SJSA1 (cell line): ENCODE results near the gene FAS. TPM values are rescaled to one million over a fixed set of nuclear protein-coding genes. Genes with fewer than 3 reads are reported as not detected.
"Not testable (repeated sequence)": the region's sequence is repeated elsewhere in the genome, so short reads cannot be mapped to it uniquely, and the experiment has no call there.

Experiments used
- DNase-seq, 2 experiments: peaks; one replicate each; pipeline ENCODE4 v3.0.0-alpha.2; 2015 to 2020; ENCODE audit warnings: low spot score in 2 of 2, low read depth in 1 of 2
- H3K27ac ChIP-seq: fragments of 250-450 bp; sonication (Bioruptor Pico); 2 replicates; pipeline ENCODE4 v1.5.1; 2020; ENCODE audit warnings: mild to moderate bottlenecking, moderate library complexity
- H3K27me3 ChIP-seq: fragments of 250-450 bp; sonication (Bioruptor Pico); replicated peaks from 2 replicates; pipeline ENCODE4 v1.5.1; 2020; ENCODE audit warnings: mild to moderate bottlenecking, moderate library complexity
- H3K36me3 ChIP-seq: fragments of 250-450 bp; sonication (Bioruptor Pico); 2 replicates; pipeline ENCODE4 v1.5.1; 2020; ENCODE audit warnings: mild to moderate bottlenecking
- H3K4me1 ChIP-seq: fragments of 250-450 bp; sonication (Bioruptor Pico); replicated peaks from 2 replicates; pipeline ENCODE4 v1.6.1; 2021; ENCODE audit warnings: mild to moderate bottlenecking
- H3K4me3 ChIP-seq: fragments of 250-450 bp; sonication (Bioruptor Pico); 2 replicates; pipeline ENCODE4 v1.5.1; 2020; ENCODE audit warnings: mild to moderate bottlenecking
- H3K9me3 ChIP-seq: fragments of 250-450 bp; sonication (Bioruptor Pico); replicated peaks from 2 replicates; pipeline ENCODE4 v1.5.1; 2020; ENCODE audit warnings: mild to moderate bottlenecking
- total RNA-seq: library from RNA; depleted of rRNA; stranded (reverse); fragments of >200 nt; shearing (Covaris generic); gene quantifications from 2 replicates; pipeline ENCODE4 v1.2.3, GENCODE V29; 2014

Gene FAS
- total RNA-seq, 1 experiment from 2014 or later, result 20.6 TPM

- H3K9me3 ChIP-seq, H3K4me1 ChIP-seq, DNase-seq, H3K4me3 ChIP-seq, H3K27ac ChIP-seq, H3K27me3 ChIP-seq, H3K36me3 ChIP-seq: not testable (repeated sequence)
These were observed 28.2 kb downstream of the FAS start for GRCh38 chr10:89018700-89019346.

- H3K36me3 ChIP-seq, result peaks cover 9% of the 10 kb centered on the region
- no peaks in the 10 kb centered on the region for H3K27me3 ChIP-seq
- no peak for DNase-seq
- H3K27ac ChIP-seq, result no peak overlapping the region
- H3K4me1 ChIP-seq, result peaks cover 6% of the 10 kb centered on the region; the same call in 1 of the 2 replicates
- H3K9me3 ChIP-seq, result no peaks in the 10 kb centered on the region
- H3K4me3 ChIP-seq, result no peak overlapping the region
These were observed 29.1 kb downstream of the FAS start for GRCh38 chr10:89019569-89020327.

- not testable (repeated sequence) for H3K27ac ChIP-seq, DNase-seq, H3K36me3 ChIP-seq, H3K4me1 ChIP-seq, H3K9me3 ChIP-seq, H3K4me3 ChIP-seq, H3K27me3 ChIP-seq
These were observed 30.9 kb downstream of the FAS start for GRCh38 chr10:89021526-89021925.

- Histone ChIP-seq H3K36me3 (peaks cover 9% of the 10 kb centered on the region), H3K9me3 (no peaks in the 10 kb centered on the region), H3K27ac (no peak overlapping the region), H3K4me3 (no peak overlapping the region), H3K27me3 (no peaks in the 10 kb centered on the region), H3K4me1 (peaks cover 6% of the 10 kb centered on the region; the same call in 1 of the 2 replicates)
- DNase-seq, result no peak
These were observed 32.1 kb downstream of the FAS start for GRCh38 chr10:89022734-89023133.

- no peak overlapping the region for H3K27ac ChIP-seq
- peaks cover 5% of the 10 kb centered on the region; the same call in 1 of the 2 replicates for H3K36me3 ChIP-seq
- no peaks in the 10 kb centered on the region for H3K9me3 ChIP-seq
- no peak overlapping the region for H3K4me3 ChIP-seq
- DNase-seq, result no peak
- peaks cover 10% of the 10 kb centered on the region; the same call in 1 of the 2 replicates for H3K4me1 ChIP-seq
- H3K27me3 ChIP-seq, result no peaks in the 10 kb centered on the region
These were observed 34.9 kb downstream of the FAS start for GRCh38 chr10:89025453-89025852.

GRCh38 chr10:89029181-89029580 is 38.6 kb downstream of the FAS start:
- no peak overlapping the region for H3K4me3 ChIP-seq
- H3K36me3 ChIP-seq, result no peaks in the 10 kb centered on the region
- no peak overlapping the region for H3K27ac ChIP-seq
- no peaks in the 10 kb centered on the region for H3K27me3 ChIP-seq
- H3K9me3 ChIP-seq, result no peaks in the 10 kb centered on the region
- DNase-seq, result no peak
- peaks cover 19% of the 10 kb centered on the region for H3K4me1 ChIP-seq

GRCh38 chr10:89029785-89030437 is 39.3 kb downstream of the FAS start:
- Histone ChIP-seq H3K4me3 (no peak overlapping the region), H3K27ac (no peak overlapping the region), H3K36me3 (no peaks in the 10 kb centered on the region), H3K9me3 (no peaks in the 10 kb centered on the region), H3K4me1 (peaks cover 19% of the 10 kb centered on the region), H3K27me3 (no peaks in the 10 kb centered on the region)
- DNase-seq, result peak; percentile 63 to 72

GRCh38 chr10:89030791-89031190 is 40.2 kb downstream of the FAS start:
- DNase-seq, result no peak
- Histone ChIP-seq H3K27ac (no peak overlapping the region), H3K4me3 (no peak overlapping the region), H3K27me3 (no peaks in the 10 kb centered on the region), H3K36me3 (no peaks in the 10 kb centered on the region), H3K9me3 (no peaks in the 10 kb centered on the region), H3K4me1 (peaks cover 19% of the 10 kb centered on the region)

GRCh38 chr10:89032141-89032891 is 41.7 kb downstream of the FAS start:
- Histone ChIP-seq H3K9me3 (no peaks in the 10 kb centered on the region), H3K27ac (0 out of 2 replicates have a peak overlapping the region, but pooled peaks have one; percentile 12), H3K36me3 (no peaks in the 10 kb centered on the region), H3K4me1 (peaks cover 19% of the 10 kb centered on the region), H3K27me3 (no peaks in the 10 kb centered on the region), H3K4me3 (no peak overlapping the region)
- DNase-seq, result peak; percentile 60 to 61

- Histone ChIP-seq H3K4me3 (no peak overlapping the region), H3K36me3 (no peaks in the 10 kb centered on the region), H3K4me1 (peaks cover 14% of the 10 kb centered on the region), H3K27me3 (no peaks in the 10 kb centered on the region), H3K9me3 (no peaks in the 10 kb centered on the region), H3K27ac (no peak overlapping the region)
- no peak for DNase-seq
These were observed 44.9 kb downstream of the FAS start for GRCh38 chr10:89035461-89035860.

GRCh38 chr10:89037096-89037495 is 46.5 kb downstream of the FAS start:
- H3K27me3 ChIP-seq, result no peaks in the 10 kb centered on the region
- H3K4me1 ChIP-seq, result peaks cover 10% of the 10 kb centered on the region
- no peaks in the 10 kb centered on the region for H3K36me3 ChIP-seq

GRCh38 chr10:89042562-89042961 is 52.0 kb downstream of the FAS start:
- H3K36me3 ChIP-seq, result no peaks in the 10 kb centered on the region
- H3K4me3 ChIP-seq, result no peak overlapping the region
- H3K9me3 ChIP-seq, result no peaks in the 10 kb centered on the region
- no peak for DNase-seq
- H3K27ac ChIP-seq, result no peak overlapping the region
- 0 out of 2 replicates have a peak, but pooled peaks cover 3% of the 10 kb centered on the region for H3K4me1 ChIP-seq
- H3K27me3 ChIP-seq, result no peaks in the 10 kb centered on the region

More at GRCh38 chr10:89037096-89037495, 46.5 kb downstream of the FAS start:
- H3K27ac ChIP-seq, result no peak overlapping the region
- no peak for DNase-seq
- H3K9me3 ChIP-seq, result no peaks in the 10 kb centered on the region
- H3K4me3 ChIP-seq, result no peak overlapping the region

- H3K27ac ChIP-seq, result no peak overlapping the region
- 0 out of 2 replicates have a peak, but pooled peaks cover 3% of the 10 kb centered on the region for H3K4me1 ChIP-seq
- no peaks in the 10 kb centered on the region for H3K9me3 ChIP-seq
- H3K36me3 ChIP-seq, result no peaks in the 10 kb centered on the region
- no peaks in the 10 kb centered on the region for H3K27me3 ChIP-seq
- H3K4me3 ChIP-seq, result no peak overlapping the region
- no peak for DNase-seq
These were observed 52.5 kb downstream of the FAS start for GRCh38 chr10:89043052-89043451.
